ENCODE results near the gene GIMAP7.
"Not testable (repeated sequence)": the region's sequence is repeated elsewhere in the genome, so short reads cannot be mapped to it uniquely, and the experiment has no call there.

GIMAP7 gene

DNA sequence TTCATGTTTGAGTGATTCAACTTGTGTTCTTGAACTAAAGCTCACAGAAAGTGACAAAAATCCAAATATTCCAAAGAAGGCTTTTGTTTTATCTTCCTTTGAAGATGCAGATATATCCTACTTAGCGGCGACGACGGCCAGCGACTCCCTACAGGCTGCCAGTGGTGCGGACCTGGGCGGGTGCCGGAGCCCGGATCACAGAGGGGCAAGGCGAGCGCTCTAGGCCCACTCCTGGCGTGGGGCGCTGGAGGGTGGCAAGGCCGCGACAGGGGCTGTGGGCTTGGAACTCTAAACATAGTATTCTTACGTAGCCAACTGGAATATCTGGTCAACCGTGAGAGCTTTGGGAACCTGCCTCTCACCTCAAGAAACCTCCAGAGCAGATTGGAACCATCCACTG lies 914 bp upstream of the GIMAP7 start:
- DNase-seq (ENCODE audit: low read depth) = no peak

GRCh38 chr7:150515248-150516147 lies 826 bp downstream of the GIMAP7 start:
- DNase-seq (ENCODE audit: low read depth) = no peak

- no peak for DNase-seq (ENCODE audit: low read depth)
Measured at GRCh38 chr7:150516956-150517745, 2.5 kb downstream of the GIMAP7 start.

DNA sequence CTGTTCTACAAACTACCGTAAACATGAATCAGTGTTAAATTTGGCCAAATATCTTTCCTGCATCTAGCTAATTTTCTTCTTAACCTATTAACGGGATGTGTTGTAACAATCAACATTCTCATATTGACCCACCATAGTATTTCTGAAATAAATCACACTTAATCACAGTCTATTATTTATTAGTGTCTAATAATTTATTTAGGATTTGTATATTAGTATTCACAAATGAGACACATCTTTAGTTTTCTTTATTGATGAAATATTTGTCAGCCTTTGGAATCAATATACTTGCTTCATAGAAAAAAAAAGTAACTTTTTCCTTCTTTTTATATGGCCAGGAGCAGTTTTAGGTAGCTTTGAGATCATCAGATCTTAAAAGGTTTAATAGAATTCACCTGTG lies 4.6 kb downstream of the GIMAP7 start:
- DNase-seq (ENCODE audit: low read depth) = no peak

DNA sequence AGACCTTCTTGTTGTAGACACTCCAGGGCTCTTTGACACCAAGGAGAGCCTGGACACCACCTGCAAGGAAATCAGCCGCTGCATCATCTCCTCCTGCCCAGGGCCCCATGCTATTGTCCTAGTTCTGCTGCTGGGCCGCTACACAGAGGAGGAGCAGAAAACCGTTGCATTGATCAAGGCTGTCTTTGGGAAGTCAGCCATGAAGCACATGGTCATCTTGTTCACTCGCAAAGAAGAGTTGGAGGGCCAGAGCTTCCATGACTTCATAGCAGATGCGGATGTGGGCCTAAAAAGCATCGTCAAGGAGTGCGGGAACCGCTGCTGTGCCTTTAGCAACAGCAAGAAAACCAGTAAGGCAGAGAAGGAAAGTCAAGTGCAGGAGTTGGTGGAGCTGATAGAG lies 5.5 kb downstream of the GIMAP7 start:
- no peak for DNase-seq (ENCODE audit: low read depth)

DNA sequence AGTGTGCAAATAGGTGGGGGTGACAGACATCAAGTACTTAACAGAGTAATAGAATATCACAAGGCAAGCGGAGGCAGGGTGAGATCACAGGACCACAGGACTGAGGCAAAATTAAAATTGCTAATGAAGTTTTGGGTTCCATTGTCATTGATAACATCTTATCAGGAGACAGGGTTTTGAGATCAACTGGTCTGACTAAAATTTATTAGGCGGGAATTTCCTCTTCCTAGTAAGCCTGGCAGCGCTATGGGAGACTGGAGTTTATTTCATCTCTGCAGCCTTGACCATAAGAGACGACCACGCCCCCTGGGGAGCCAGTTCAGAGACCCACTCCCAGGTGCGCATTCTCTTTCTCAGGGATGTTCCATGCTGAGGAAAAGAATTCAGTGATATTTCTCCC lies 8.3 kb downstream of the GIMAP7 start:
- DNase-seq (ENCODE audit: low read depth) = not testable (repeated sequence)

DNA sequence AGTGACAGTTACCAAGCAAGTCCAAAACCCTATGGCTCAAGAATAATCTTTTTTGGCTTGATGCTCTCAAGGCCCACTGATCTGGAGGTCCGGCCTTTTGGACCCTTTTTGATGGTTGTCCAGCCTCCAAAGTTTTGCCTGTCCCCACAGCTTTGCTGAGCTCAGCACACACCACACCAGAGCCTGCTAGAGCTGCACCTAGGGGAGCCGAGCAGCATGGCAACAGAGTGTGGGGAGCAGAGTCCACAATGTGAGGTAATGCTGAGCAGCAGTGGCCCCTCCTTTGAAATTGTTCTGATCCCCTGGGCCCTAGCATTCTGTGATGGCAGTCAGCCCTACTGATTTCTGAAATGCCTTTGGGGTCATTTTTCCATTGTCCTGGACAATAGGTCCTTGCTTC lies 9.3 kb downstream of the GIMAP7 start:
- no peak for DNase-seq (ENCODE audit: low read depth)

- no peak for DNase-seq (ENCODE audit: low read depth)
Measured at GRCh38 chr7:150531704-150532103, 17.0 kb downstream of the GIMAP7 start.

DNA sequence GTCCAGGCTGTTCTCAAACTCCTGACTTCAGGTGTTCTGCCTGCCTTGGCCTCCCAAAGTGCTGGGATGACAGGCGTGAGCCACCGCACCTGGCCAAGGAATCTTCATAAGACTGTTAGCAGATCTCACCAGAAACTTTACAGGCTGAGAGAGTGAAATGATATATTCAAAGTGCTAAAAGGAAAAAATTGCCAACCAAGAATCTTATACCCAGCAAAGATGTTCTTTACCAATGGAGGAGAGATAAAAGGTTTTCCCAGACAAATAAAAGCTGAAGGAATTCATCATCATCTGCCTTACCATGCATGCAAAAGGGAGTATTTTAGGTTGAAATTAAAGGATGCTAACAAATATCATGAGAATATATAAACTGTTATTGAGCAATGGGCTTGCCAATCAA lies 23.6 kb downstream of the GIMAP7 start:
- DNase-seq (ENCODE audit: low read depth) = no peak

GRCh38 chr7:150553163-150553562 lies 38.5 kb downstream of the GIMAP7 start:
- no peak for DNase-seq (ENCODE audit: low read depth)

DNA sequence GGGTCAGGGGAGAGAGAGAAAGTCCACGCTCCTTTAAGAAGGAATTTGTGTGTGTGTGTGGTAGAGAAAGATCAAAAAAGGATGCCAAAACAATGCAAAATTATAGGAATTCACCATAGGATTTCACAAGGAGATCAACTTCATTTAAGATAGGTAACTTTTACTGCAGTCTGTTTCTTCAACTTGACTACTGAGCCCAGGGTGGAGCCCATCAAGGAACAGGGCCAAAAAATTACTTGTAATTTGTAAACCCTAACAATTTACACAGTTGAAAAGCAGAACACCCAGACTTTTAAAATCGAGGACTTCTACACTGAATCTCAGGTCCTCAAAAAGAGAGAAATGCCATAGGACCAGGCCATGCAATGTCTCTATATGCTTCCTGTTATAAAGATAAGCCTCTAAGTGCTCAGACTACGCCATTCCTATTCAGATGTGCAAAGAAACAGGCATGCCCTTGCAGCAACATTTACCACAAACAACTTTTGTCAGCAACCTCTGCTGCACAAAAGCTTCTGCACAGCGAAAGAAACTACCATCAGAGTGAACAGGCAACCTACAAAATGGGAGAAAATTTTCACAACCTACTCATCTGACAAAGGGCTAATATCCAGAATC lies 42.0 kb downstream of the GIMAP7 start:
- DNase-seq (ENCODE audit: low read depth) = no peak

GRCh38 chr7:150560486-150560885 lies 45.8 kb downstream of the GIMAP7 start:
- no peak for DNase-seq (ENCODE audit: low read depth)

- DNase-seq (ENCODE audit: low read depth) = no peak
Measured at GRCh38 chr7:150562919-150563318, 48.2 kb downstream of the GIMAP7 start.

GRCh38 chr7:150564006-150564405 lies 49.3 kb downstream of the GIMAP7 start:
- DNase-seq (ENCODE audit: low read depth) = no peak

- no peak for DNase-seq (ENCODE audit: low read depth)
Measured at GRCh38 chr7:150564566-150564965, 49.9 kb downstream of the GIMAP7 start.

DNA sequence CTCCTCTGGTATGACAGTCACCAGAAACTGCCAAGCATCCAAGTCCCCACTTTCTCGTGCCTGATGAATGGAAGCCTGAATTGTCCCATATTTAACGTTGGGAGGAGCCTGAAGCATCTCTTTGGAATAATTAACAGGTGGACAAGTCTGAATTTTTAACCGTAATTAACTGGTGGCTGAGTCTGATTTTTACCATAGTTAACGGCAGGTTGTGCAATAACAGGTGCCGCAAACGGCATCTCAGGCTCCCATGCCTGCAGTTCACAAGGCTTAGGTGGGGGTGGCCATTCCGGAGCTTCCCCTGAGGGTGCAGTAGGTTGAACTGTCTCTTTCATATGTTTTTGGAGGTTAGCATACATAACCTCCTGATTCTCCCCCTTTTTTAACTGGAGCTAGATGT lies 50.6 kb downstream of the GIMAP7 start:
- no peak for DNase-seq (ENCODE audit: low read depth)

GRCh38 chr7:150566123-150566522 lies 51.5 kb downstream of the GIMAP7 start:
- no peak for DNase-seq (ENCODE audit: low read depth)

GRCh38 chr7:150566572-150566971 lies 51.9 kb downstream of the GIMAP7 start:
- DNase-seq (ENCODE audit: low read depth) = no peak

- no peak for DNase-seq (ENCODE audit: low read depth)
Measured at GRCh38 chr7:150567169-150567568, 52.5 kb downstream of the GIMAP7 start, which contains the start of gene GIMAP4. Gene GIMAP4 (plus strand): TSS chr7:150567390. CDS start chr7:150569902, 2,512 bp downstream.

DNA sequence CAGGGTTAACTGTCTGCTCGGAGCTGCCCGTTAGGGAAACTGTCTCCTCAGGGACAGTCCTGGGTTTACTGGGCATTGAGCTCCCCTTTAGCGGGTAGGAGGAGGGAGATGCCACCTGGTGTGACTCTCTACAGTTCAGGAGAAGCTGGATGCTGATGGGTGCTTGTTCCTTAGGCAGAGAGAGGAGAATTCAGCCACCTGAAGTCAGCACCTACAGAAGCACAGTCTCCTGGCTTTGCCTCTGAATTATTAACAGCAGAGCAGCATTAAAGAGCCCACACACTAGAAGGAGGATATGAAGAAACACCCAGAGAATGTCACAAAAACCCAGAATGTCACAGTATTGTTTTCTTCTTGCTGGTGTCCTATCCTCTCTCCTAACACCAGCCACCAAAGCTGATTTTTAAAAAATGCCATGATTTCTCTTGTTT lies 53.2 kb downstream of the GIMAP7 start:
- no peak for DNase-seq (ENCODE audit: low read depth)

DNA sequence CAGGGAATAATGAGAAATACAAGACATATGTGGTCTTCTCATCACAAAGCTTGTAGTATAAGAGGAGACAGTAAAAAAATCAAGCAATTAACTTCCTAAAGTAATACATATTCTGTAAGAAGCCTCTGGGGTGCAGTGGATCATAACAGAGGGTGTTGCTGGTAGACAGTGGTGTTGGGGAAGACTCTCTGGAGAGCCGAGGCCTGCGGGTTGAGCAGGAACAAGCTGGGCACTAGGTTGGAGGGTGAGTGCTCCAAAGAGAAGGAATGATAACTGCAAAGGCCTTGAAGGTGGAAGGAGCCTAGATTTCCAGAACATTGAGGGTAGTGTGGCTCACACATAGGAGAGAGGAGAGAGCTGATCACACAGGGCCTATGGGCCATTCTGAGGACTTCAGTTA lies 54.0 kb downstream of the GIMAP7 start:
- DNase-seq (ENCODE audit: low read depth) = no peak

GRCh38 chr7:150569245-150569955 lies 54.7 kb downstream of the GIMAP7 start:
- no peak for DNase-seq (ENCODE audit: low read depth)

All from stromal cell of bone marrow (primary cell).